MM.1S (cell line): ENCODE measurements around the gene WASF2.

Experiments used
- DNase-seq: peaks from one replicate; pipeline ENCODE4 v3.0.0-alpha.2; 2015
- H2AFZ ChIP-seq: fragments of 300-600 bp; sonication (generic); 2 replicates; pipeline ENCODE4 v1.6.0; 2016; ENCODE audit warnings: antibody characterized with exemption, low read length
- H3F3A ChIP-seq: fragments of 300-600 bp; sonication (generic); 2 replicates; pipeline ENCODE4 v1.6.1; 2016; ENCODE audit warnings: mild to moderate bottlenecking, antibody characterized with exemption, low read length, moderate library complexity, mixed read lengths; ENCODE audit not compliant: insufficient read depth
- H3K27ac ChIP-seq: fragments of 300-600 bp; sonication (generic); 2 replicates; pipeline ENCODE4 v1.5.1; 2016; ENCODE audit warnings: mild to moderate bottlenecking, low read length
- H3K27me3 ChIP-seq: fragments of 300-600 bp; sonication (generic); replicated peaks from 2 replicates; pipeline ENCODE4 v1.6.0; 2016; ENCODE audit warnings: low read length; ENCODE audit not compliant: insufficient read depth
- H3K36me3 ChIP-seq: fragments of 300-600 bp; sonication (generic); replicated peaks from 2 replicates; pipeline ENCODE4 v1.6.1; 2016; ENCODE audit warnings: mild to moderate bottlenecking, low read length, mixed read lengths; ENCODE audit not compliant: insufficient read depth
- H3K4me1 ChIP-seq: fragments of 300-600 bp; sonication (generic); 2 replicates; pipeline ENCODE4 v1.6.1; 2016; ENCODE audit warnings: low read length, mixed read lengths
- H3K4me2 ChIP-seq: fragments of 300-600 bp; sonication (generic); 2 replicates; pipeline ENCODE4 v1.6.0; 2016; ENCODE audit warnings: low read depth, low read length
- H3K4me3 ChIP-seq: fragments of 300-600 bp; sonication (generic); 2 replicates; pipeline ENCODE4 v1.5.1; 2016; ENCODE audit warnings: low read length, mixed read lengths
- H3K79me2 ChIP-seq: fragments of 300-600 bp; sonication (generic); 2 replicates; pipeline ENCODE4 v1.6.1; 2016; ENCODE audit warnings: mixed run types, low read length, mixed read lengths
- H3K9ac ChIP-seq: fragments of 300-600 bp; sonication (generic); 2 replicates; pipeline ENCODE4 v1.6.1; 2016; ENCODE audit warnings: low read length, mixed read lengths
- H3K9me2 ChIP-seq: fragments of 300-600 bp; sonication (generic); replicated peaks from 2 replicates; pipeline ENCODE4 v1.6.1; 2016; ENCODE audit warnings: mild to moderate bottlenecking, low read length, mixed read lengths; ENCODE audit not compliant: insufficient read depth
- H3K9me3 ChIP-seq: fragments of 300-600 bp; sonication (generic); replicated peaks from 2 replicates; pipeline ENCODE4 v1.6.1; 2016; ENCODE audit warnings: mild to moderate bottlenecking, low read length, mixed read lengths; ENCODE audit not compliant: insufficient read depth
- H4K20me1 ChIP-seq: fragments of 300-600 bp; sonication (generic); 2 replicates; pipeline ENCODE4 v1.6.1; 2016; ENCODE audit warnings: mild to moderate bottlenecking, low read length, moderate library complexity, mixed read lengths; ENCODE audit not compliant: insufficient read depth
- EZH2 ChIP-seq: fragments of 300-600 bp; sonication (generic); optimal IDR thresholded peaks from 2 replicates; pipeline ENCODE3; 2017; ENCODE audit warnings: low read depth, mild to moderate bottlenecking, antibody characterized with exemption, low read length, mixed read lengths
- EZH2phosphoT487 ChIP-seq: fragments of 300-600 bp; sonication (generic); IDR thresholded peaks from 2 replicates; pipeline ENCODE4 v1.6.1; 2018; ENCODE audit warnings: antibody characterized with exemption, low read length
- TF ChIP-seq, protein P1 (sequence below): fragments of 300-600 bp; sonication (generic); IDR thresholded peaks from 2 replicates; pipeline ENCODE4 v1.5.1; 2016; ENCODE audit warnings: antibody characterized with exemption, low read length, mixed read lengths

WASF2 gene

DNA sequence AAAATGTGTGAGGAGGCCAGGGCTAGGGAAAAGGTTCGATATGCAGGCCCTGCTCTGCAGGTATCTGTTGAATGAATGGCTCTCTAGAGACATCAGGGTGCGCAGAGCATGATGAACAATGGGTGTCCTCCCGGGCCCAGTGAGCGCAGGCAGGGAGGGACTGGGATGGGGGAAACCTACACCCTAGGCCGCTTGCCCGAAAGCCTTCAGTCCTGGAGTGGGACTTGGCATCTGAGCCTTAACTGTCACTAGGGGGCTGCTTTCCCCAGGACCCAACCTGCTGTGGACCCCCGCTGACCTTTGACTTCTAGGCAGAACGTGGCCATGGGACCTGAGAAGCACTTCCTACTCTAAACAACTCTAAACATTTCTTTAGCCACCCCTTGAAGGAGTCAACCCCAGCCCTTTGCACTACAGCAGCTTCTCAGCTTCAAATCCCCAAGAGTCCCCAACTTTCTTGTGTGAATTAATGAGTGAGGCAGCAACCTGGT, 122.8 kb downstream of the WASF2 start:
- Histone ChIP-seq H4K20me1 (no peaks in the 10 kb centered on the region), H3K27me3 (no peaks in the 10 kb centered on the region), H3K9me2 (no peaks in the 10 kb centered on the region), H3K9ac (peak overlapping the region; percentile 51; the same call in 1 of the 2 replicates), H3K4me2 (peak overlapping the region; percentile 83), H3F3A (peaks cover 3% of the 10 kb centered on the region; the same call in 1 of the 2 replicates), H3K36me3 (no peaks in the 10 kb centered on the region), H2AFZ (peak overlapping the region; percentile 91), H3K27ac (no peak overlapping the region), H3K9me3 (no peaks in the 10 kb centered on the region), H3K4me1 (peaks cover 8% of the 10 kb centered on the region), H3K79me2 (no peaks in the 10 kb centered on the region), H3K4me3 (peak overlapping the region; percentile 72)
- DNase-seq = no peak
- TF ChIP-seq EZH2phosphoT487 (no peak), EZH2 (no peak)
- TF ChIP-seq, protein P1, sequence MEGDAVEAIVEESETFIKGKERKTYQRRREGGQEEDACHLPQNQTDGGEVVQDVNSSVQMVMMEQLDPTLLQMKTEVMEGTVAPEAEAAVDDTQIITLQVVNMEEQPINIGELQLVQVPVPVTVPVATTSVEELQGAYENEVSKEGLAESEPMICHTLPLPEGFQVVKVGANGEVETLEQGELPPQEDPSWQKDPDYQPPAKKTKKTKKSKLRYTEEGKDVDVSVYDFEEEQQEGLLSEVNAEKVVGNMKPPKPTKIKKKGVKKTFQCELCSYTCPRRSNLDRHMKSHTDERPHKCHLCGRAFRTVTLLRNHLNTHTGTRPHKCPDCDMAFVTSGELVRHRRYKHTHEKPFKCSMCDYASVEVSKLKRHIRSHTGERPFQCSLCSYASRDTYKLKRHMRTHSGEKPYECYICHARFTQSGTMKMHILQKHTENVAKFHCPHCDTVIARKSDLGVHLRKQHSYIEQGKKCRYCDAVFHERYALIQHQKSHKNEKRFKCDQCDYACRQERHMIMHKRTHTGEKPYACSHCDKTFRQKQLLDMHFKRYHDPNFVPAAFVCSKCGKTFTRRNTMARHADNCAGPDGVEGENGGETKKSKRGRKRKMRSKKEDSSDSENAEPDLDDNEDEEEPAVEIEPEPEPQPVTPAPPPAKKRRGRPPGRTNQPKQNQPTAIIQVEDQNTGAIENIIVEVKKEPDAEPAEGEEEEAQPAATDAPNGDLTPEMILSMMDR = no peak

DNA sequence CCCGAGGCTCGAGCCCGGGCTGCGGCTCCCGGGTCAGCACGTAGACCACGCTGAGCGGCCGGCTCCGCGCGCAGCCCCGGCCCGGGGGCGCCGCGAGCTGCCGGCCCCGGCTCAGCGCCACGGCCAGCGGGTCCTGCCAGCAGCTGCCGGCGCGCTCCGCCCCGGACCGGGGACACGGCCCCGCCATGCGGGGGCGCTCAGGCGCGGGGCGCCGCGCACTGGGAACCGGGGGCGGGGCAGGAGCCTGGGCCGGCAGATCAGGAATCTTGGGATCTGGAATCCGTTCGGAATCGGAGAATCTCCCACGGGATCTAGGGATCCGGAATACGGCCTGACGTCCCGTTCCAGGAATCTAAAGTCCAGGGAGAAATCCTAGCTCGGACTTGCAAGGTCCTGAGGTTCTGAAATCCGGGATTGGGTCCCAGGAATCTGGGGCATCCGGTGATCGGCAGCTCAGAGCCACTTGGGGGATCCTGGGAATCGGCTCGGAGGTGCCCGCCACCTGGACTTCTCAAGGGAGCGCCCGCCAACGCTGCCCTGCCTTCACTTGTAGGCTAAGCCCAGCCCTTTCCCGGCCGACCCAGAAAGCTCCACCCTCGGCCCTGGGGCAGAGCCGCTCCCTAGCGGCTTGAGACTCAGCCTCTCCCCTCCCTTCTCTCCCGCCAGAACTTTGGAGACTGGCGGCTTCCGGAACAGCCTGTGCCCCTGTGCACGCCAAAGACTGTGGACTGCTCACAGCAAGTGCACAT, 123.4 kb downstream of the WASF2 start, which contains the start of gene MAP3K6:
TSS of gene MAP3K6 (minus strand) at position 551 of the 749 bp plus-strand sequence. CDS start at position 187, 364 bp downstream.
- Histone ChIP-seq H3K4me1 (peaks cover 8% of the 10 kb centered on the region), H3K9ac (peak within 1 kb of the TSS; percentile 51; the same call in 1 of the 2 replicates), H3K9me2 (no peaks in the 10 kb centered on the region), H3K36me3 (no peaks in the 10 kb centered on the region), H4K20me1 (no peaks in the 10 kb centered on the region), H3K27me3 (no peaks in the 10 kb centered on the region), H2AFZ (peak within 1 kb of the TSS; percentile 95), H3K4me2 (peak within 1 kb of the TSS; percentile 99), H3K27ac (no peak within 1 kb of the TSS), H3K79me2 (no peaks in the 10 kb centered on the region), H3K4me3 (peak within 1 kb of the TSS; percentile 79), H3F3A (peaks cover 3% of the 10 kb centered on the region; the same call in 1 of the 2 replicates), H3K9me3 (no peaks in the 10 kb centered on the region)
- DNase-seq = peak; percentile 64
- TF ChIP-seq, protein P1 = peak; percentile 43
- no peak for TF ChIP-seq EZH2

DNA sequence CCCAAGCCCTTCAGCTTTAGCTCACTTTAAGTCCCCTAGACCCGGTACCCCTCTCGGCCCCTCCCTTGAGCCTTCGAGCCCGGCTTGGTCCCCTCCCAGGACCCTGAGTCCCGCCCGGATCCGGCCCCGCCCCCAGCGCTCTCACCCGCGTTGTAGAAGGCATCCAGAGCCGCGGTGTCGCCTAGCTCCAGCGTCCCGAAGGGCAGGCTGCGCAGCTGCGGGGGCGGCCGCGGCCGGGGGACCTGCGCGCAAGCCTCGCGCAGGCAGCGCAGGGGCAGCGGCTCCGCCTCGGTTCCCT, 123.9 kb downstream of the WASF2 start:
- Histone ChIP-seq H3K4me1 (peaks cover 8% of the 10 kb centered on the region), H3K27ac (no peak overlapping the region)
- TF ChIP-seq, protein P1 = no peak
- TF ChIP-seq EZH2phosphoT487 = no peak
- TF ChIP-seq EZH2 = no peak

More for the DNA sequence above, 123.9 kb downstream of the WASF2 start:
- Histone ChIP-seq H3K79me2 (no peaks in the 10 kb centered on the region), H3K27me3 (no peaks in the 10 kb centered on the region), H3K36me3 (no peaks in the 10 kb centered on the region), H3F3A (peaks cover 3% of the 10 kb centered on the region; the same call in 1 of the 2 replicates), H3K9me3 (no peaks in the 10 kb centered on the region), H4K20me1 (no peaks in the 10 kb centered on the region), H3K4me2 (peak overlapping the region; percentile 99), H2AFZ (peak overlapping the region; percentile 95), H3K9ac (peak overlapping the region; percentile 46; the same call in 1 of the 2 replicates), H3K4me3 (peak overlapping the region; percentile 79), H3K9me2 (no peaks in the 10 kb centered on the region)
- DNase-seq = peak; percentile 68
